ENCODE data around the gene STAT4. TPM values are rescaled to one million over a fixed set of nuclear protein-coding genes. Genes with fewer than 3 reads are reported as not detected.

The STAT4 gene
- total RNA-seq, 1 experiment from 2014 or later = 0.33 TPM

DNA sequence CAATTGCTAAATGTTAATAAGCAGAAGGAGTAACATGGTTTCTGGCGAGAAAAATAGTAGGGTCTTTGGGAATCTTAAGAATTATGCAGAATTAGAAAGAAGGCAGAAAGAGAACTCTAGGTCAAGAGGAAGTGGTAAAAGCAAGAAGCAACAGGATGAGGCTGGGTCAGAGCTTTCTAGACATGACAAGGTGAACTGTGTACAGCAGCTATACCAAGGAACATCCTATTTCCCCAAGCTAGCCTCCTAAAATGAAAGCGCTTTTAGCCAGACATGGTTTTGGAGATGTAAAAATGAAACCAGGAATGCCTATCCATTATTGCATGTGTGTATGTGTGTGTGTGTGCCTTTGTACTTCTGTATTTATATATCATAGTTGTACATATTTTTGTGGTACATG, 94.6 kb downstream of the STAT4 start:
- H3K4me2 ChIP-seq (ENCODE audit: insufficient read depth, insufficient read length, low read length) = no peak overlapping the region
- no peak overlapping the region for H4K5ac ChIP-seq (ENCODE audit: insufficient read length, low read depth, low read length)
- H2BK5ac ChIP-seq (ENCODE audit: insufficient read length, low read length) = no peak overlapping the region
- no peak overlapping the region for H4K91ac ChIP-seq (ENCODE audit: insufficient read length, low read depth, low read length)
- no peaks in the 10 kb centered on the region for H3K79me2 ChIP-seq (ENCODE audit: insufficient read depth, low read length)
- no peak overlapping the region for H3K4ac ChIP-seq (ENCODE audit: low read depth, low read length)
- Mint-ChIP-seq H3K27ac (no peak overlapping the region), H3K4me3 (no peak overlapping the region), H3K9me3 (no peaks in the 10 kb centered on the region), H3K4me1 (no peaks in the 10 kb centered on the region), H3K27me3 (ENCODE audit: low read depth) (no peaks in the 10 kb centered on the region), H3K36me3 (ENCODE audit: insufficient read depth in 1 of 3, low read depth in 3 of 3) (no peaks in the 10 kb centered on the region)
- no peak overlapping the region for H3K23ac ChIP-seq (ENCODE audit: insufficient read length, low read depth, low read length)
- no peak overlapping the region for H2AK5ac ChIP-seq (ENCODE audit: insufficient read length, low read length)
- no peak overlapping the region for H3K14ac ChIP-seq (ENCODE audit: insufficient read depth, low read length)
- H4K20me1 ChIP-seq (ENCODE audit: control insufficient read depth, insufficient read depth, insufficient read length) = no peaks in the 10 kb centered on the region
- H3K9me3 ChIP-seq (ENCODE audit: control insufficient read depth, low read depth, low read length) = no peaks in the 10 kb centered on the region
- no peaks in the 10 kb centered on the region for H3K27me3 ChIP-seq (ENCODE audit: insufficient read depth, low read length)
- H3K18ac ChIP-seq (ENCODE audit: insufficient read length, low read depth, low read length) = no peak overlapping the region
- no peak for DNase-seq
- H2AFZ ChIP-seq (ENCODE audit: low read length) = no peak overlapping the region
- TF ChIP-seq, protein P1, sequence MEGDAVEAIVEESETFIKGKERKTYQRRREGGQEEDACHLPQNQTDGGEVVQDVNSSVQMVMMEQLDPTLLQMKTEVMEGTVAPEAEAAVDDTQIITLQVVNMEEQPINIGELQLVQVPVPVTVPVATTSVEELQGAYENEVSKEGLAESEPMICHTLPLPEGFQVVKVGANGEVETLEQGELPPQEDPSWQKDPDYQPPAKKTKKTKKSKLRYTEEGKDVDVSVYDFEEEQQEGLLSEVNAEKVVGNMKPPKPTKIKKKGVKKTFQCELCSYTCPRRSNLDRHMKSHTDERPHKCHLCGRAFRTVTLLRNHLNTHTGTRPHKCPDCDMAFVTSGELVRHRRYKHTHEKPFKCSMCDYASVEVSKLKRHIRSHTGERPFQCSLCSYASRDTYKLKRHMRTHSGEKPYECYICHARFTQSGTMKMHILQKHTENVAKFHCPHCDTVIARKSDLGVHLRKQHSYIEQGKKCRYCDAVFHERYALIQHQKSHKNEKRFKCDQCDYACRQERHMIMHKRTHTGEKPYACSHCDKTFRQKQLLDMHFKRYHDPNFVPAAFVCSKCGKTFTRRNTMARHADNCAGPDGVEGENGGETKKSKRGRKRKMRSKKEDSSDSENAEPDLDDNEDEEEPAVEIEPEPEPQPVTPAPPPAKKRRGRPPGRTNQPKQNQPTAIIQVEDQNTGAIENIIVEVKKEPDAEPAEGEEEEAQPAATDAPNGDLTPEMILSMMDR (conservative IDR thresholded peaks at IDR 0.05) = no peak
- H3T11ph ChIP-seq (ENCODE audit: low read length) = no peak overlapping the region
- no peaks in the 10 kb centered on the region for H3K79me1 ChIP-seq (ENCODE audit: insufficient read depth, low read depth, low read length, poor library complexity, severe bottlenecking)
- H3K56ac ChIP-seq (ENCODE audit: insufficient read length, low read depth, low read length) = no peak overlapping the region
- H4K8ac ChIP-seq (replicated peaks; ENCODE audit: insufficient read length, low read depth, low read length) = no peak overlapping the region
- no peaks in the 10 kb centered on the region for H3K4me1 ChIP-seq (ENCODE audit: insufficient read depth, low read length)
- H2BK120ac ChIP-seq (ENCODE audit: low read depth, low read length, poor library complexity, severe bottlenecking) = no peak overlapping the region
- no peak overlapping the region for H3K27ac ChIP-seq (ENCODE audit: insufficient read length, low read depth, low read length)
- no peak overlapping the region for H2BK12ac ChIP-seq (ENCODE audit: insufficient read length, low read depth, low read length)
- H2BK20ac ChIP-seq (ENCODE audit: low read depth, low read length, poor library complexity, severe bottlenecking) = no peak overlapping the region
- H2BK15ac ChIP-seq (ENCODE audit: low read depth, low read length) = no peak overlapping the region
- no peak overlapping the region for H3K9ac ChIP-seq (ENCODE audit: extremely low read depth, insufficient read length, low read length)
- no CpG with 5 or more reads among the region's 2 CpGs for WGBS (ENCODE audit: extremely low coverage, insufficient read length, low lambda C conversion rate)
- no peaks in the 10 kb centered on the region for H3K23me2 ChIP-seq (ENCODE audit: insufficient read length, low read depth, low read length, poor library complexity, severe bottlenecking)
